Right lobe of liver (tissue), 6 donors: ENCODE measurements around the gene MEAK7. TPM values are rescaled to one million over a fixed set of nuclear protein-coding genes. Genes with fewer than 3 reads are reported as not detected.
A peak's percentile ranks its signal among the peaks of the same experiment; 100 is the strongest.

Experiments used
- ATAC-seq, 4 donors: fragments of 200-7000 bp; cut with Tn5 transposase; one replicate each; pipeline ENCODE4 v1.9.1; 2020; ENCODE audit warnings: mild to moderate bottlenecking in 4 of 4, moderate library complexity in 4 of 4
- DNase-seq, 3 donors: peaks; one replicate each; pipeline ENCODE4 v3.0.0-alpha.2; 2020
- H3K27ac ChIP-seq, 3 donors: fragments of 200-600 bp; one replicate each; pipeline ENCODE4 v1.8.0; 2022
- H3K27me3 ChIP-seq, 2 donors: fragments of 200-600 bp; one replicate each; pipeline ENCODE4 v1.8.0; 2022
- H3K36me3 ChIP-seq, 4 donors: fragments of 200-600 bp; sonication (generic) in 1 of 4; one replicate each; pipeline versions ENCODE4 v1.5.1 to v1.8.0; 2017 to 2022; ENCODE audit warnings: control low read depth in 1 of 4
- H3K4me1 ChIP-seq, 4 donors: fragments of 200-600 bp; sonication (generic) in 1 of 4; one replicate each; pipeline versions ENCODE4 v1.5.1 to v1.8.0; 2017 to 2022; ENCODE audit warnings: control low read depth in 1 of 4
- H3K4me3 ChIP-seq, 3 donors: fragments of 200-600 bp; one replicate each; pipeline ENCODE4 v1.8.0; 2022
- H3K9me3 ChIP-seq, 4 donors: fragments of 200-600 bp; sonication (generic) in 1 of 4; one replicate each; pipeline versions ENCODE4 v1.5.1 to v1.8.0; 2017 to 2022; ENCODE audit warnings: control low read depth in 1 of 4
- CTCF ChIP-seq, 4 donors: fragments of 200-600 bp in 3 of 4; fragments of 450-650 bp in 1 of 4; IDR thresholded peaks; one replicate each; pipeline versions ENCODE4 v1.5.1 to v1.8.0; 2016 to 2022; ENCODE audit warnings: antibody characterized with exemption in 4 of 4, mild to moderate bottlenecking in 2 of 4
- POLR2A ChIP-seq: fragments of 450-650 bp; IDR thresholded peaks from one replicate; pipeline ENCODE4 v1.6.1; 2017; ENCODE audit warnings: antibody characterized with exemption, mild to moderate bottlenecking
- WGBS: methylation state at CpG from one replicate; pipeline ENCODE4 v1.1.6; 2018; ENCODE audit warnings: low coverage, low lambda C conversion rate; ENCODE audit not compliant: insufficient coverage; ENCODE audit errors: missing lambda C conversion rate; 5-methylcytosine and 5-hydroxymethylcytosine counted together
- intact Hi-C, 2 donors: fragments of 100-400 bp; cut with DNase I; formaldehyde crosslinking; loops; one replicate each; pipeline versions ENCODE4 v1.11.2 to v1.14.1; 2022
- total RNA-seq, 6 experiments: library from RNA; depleted of rRNA in 2 of 6; stranded (reverse); fragments of >200 nt in 2 of 6; fragmentation: NEBNext Ultra II Directional in 3 of 6; extraction: Animal tissue kit (Norgen Biotek cat#: 25700) in 3 of 6; gene quantifications; one replicate each; pipeline versions ENCODE4 v1.1.0 to v1.2.4, GENCODE V29; 2016 to 2023
- donor health status: DM: no; HTN: yes; CAD: no.
- donor health status: DM: no; HTN: no; CAD: no.
- donor health status: DM: no; HTN: no; CAD: no.
- donor health status: DM: no; HTN: yes; CAD: no.
- donor health status: DM: no; HTN: yes; CAD: no.

The MEAK7 gene
- total RNA-seq, 6 experiments from 2014 or later = 2.9 to 5.2 (median 3.4) TPM

- no peaks in the 10 kb centered on the region for H3K27me3 ChIP-seq
- no peak overlapping the region for H3K27ac ChIP-seq
- no peaks in the 10 kb centered on the region for H3K36me3 ChIP-seq
- intact Hi-C loops = no loop called here
- peaks cover 0 to 9% (median 0%) of the 10 kb centered on the region in 4 donors for H3K4me1 ChIP-seq
- TF ChIP-seq POLR2A (no peak), CTCF (IDR thresholded peaks at IDR 0.05) (no peak)
- 54% methylated on average over 11 of the region's 12 CpGs for WGBS
- H3K4me3 ChIP-seq = no peak overlapping the region
- DNase-seq (peak in 1 of 3 donors; percentile 24), ATAC-seq (no peak)
- H3K9me3 ChIP-seq = no peaks in the 10 kb centered on the region
Measured at GRCh38 chr16:84545114-84545737, 40.8 kb upstream of the MEAK7 start.

- Histone ChIP-seq H3K4me3 (no peak overlapping the region), H3K27ac (no peak overlapping the region), H3K27me3 (no peaks in the 10 kb centered on the region), H3K9me3 (no peaks in the 10 kb centered on the region), H3K36me3 (no peaks in the 10 kb centered on the region), H3K4me1 (peaks cover 0 to 9% (median 0%) of the 10 kb centered on the region in 4 donors)
- intact Hi-C loops = no loop called here
- TF ChIP-seq CTCF (IDR thresholded peaks at IDR 0.05) = no peak
- TF ChIP-seq POLR2A = no peak
- peak in 1 of 3 donors; percentile 36 for DNase-seq
- 71% methylated on average over 16 of the region's 25 CpGs for WGBS
- no peak for ATAC-seq
Measured at GRCh38 chr16:84544031-84544773, 39.7 kb upstream of the MEAK7 start.

- no peak for ATAC-seq
- Histone ChIP-seq H3K4me3 (no peak overlapping the region), H3K4me1 (peaks cover 0 to 9% (median 0%) of the 10 kb centered on the region in 4 donors), H3K27ac (no peak overlapping the region), H3K36me3 (no peaks in the 10 kb centered on the region), H3K9me3 (no peaks in the 10 kb centered on the region), H3K27me3 (no peaks in the 10 kb centered on the region)
- TF ChIP-seq CTCF (IDR thresholded peaks at IDR 0.05) (no peak), POLR2A (no peak)
- 90% methylated on average over 2 of the region's 2 CpGs for WGBS
- intact Hi-C loops = no loop called here
- no peak for DNase-seq
Measured at GRCh38 chr16:84543253-84543652, 38.8 kb upstream of the MEAK7 start.

- Histone ChIP-seq H3K27ac (no peak overlapping the region), H3K4me3 (no peak overlapping the region), H3K9me3 (no peaks in the 10 kb centered on the region), H3K36me3 (no peaks in the 10 kb centered on the region), H3K27me3 (no peaks in the 10 kb centered on the region), H3K4me1 (peaks cover 0 to 9% (median 0%) of the 10 kb centered on the region in 4 donors)
- TF ChIP-seq POLR2A (no peak), CTCF (IDR thresholded peaks at IDR 0.05) (no peak)
- WGBS = 56% methylated on average over 5 of the region's 7 CpGs
- ATAC-seq = peak; percentile 50 to 80 (median 66)
- DNase-seq = peak in 1 of 3 donors; percentile 40
- intact Hi-C loops = no loop called here
Measured at GRCh38 chr16:84541999-84542817, 37.7 kb upstream of the MEAK7 start.
